Esophagus squamous epithelium (tissue), 4 donors: ENCODE results near the gene PDGFD.

Experiments
- POLR2A ChIP-seq, 4 donors: fragments of 450-650 bp; IDR thresholded peaks; one replicate each; pipeline ENCODE4 v1.6.1; 2017; ENCODE audit warnings: antibody characterized with exemption in 4 of 4, mild to moderate bottlenecking in 4 of 4, moderate library complexity in 3 of 4
- TF ChIP-seq, protein P1 (sequence below), 6 experiments: fragments of 450-650 bp in 4 of 6; fragments of 200-600 bp in 2 of 6; sonication (generic) in 2 of 6; IDR thresholded peaks; one replicate each; pipeline ENCODE4 v1.5.1; 2016 to 2019; ENCODE audit warnings: antibody characterized with exemption in 6 of 6, mild to moderate bottlenecking in 4 of 6, moderate library complexity in 4 of 6

DNA sequence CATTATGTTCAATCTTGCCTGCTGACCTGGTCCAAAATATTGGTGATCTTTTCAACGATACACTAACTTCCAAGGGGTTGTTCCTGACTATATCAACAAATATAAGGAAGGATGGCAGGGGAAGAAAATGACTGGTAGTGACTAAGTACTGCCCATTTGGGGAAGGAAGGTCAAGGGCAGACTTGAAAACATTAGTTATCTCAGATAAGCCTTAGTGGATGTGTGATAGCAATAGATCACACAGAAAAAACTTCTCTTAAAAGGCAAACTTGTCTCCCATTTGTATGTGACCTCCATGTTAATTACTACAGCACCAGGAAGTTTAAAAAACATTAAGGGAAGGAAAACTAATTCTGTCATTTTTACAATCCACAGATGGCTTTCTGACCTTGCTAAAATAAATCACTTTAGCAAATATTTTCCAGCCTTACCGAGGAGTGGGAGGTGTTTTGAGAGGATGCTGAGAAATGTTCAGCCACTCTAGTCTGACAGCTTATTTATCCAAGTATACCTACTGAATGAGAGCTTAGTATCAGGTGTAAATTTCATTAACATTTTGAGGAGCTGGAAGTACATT is 215.7 kb downstream of the PDGFD start:
- TF ChIP-seq, protein P1, sequence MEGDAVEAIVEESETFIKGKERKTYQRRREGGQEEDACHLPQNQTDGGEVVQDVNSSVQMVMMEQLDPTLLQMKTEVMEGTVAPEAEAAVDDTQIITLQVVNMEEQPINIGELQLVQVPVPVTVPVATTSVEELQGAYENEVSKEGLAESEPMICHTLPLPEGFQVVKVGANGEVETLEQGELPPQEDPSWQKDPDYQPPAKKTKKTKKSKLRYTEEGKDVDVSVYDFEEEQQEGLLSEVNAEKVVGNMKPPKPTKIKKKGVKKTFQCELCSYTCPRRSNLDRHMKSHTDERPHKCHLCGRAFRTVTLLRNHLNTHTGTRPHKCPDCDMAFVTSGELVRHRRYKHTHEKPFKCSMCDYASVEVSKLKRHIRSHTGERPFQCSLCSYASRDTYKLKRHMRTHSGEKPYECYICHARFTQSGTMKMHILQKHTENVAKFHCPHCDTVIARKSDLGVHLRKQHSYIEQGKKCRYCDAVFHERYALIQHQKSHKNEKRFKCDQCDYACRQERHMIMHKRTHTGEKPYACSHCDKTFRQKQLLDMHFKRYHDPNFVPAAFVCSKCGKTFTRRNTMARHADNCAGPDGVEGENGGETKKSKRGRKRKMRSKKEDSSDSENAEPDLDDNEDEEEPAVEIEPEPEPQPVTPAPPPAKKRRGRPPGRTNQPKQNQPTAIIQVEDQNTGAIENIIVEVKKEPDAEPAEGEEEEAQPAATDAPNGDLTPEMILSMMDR (IDR thresholded peaks at IDR 0.05) = no peak
- TF ChIP-seq POLR2A (IDR thresholded peaks at IDR 0.05) = no peak
